GM12891 (cell line): Measurements from ENCODE around the gene GAK.

Experiments used
- PAX5 ChIP-seq: IDR thresholded peaks from 2 replicates; pipeline ENCODE4 v1.6.1; 2011; ENCODE audit warnings: low read length, moderate library complexity, mild to moderate bottlenecking; ENCODE audit not compliant: insufficient read depth, severe bottlenecking
- POLR2A ChIP-seq: IDR thresholded peaks from 2 replicates; pipeline ENCODE4 v1.6.1; 2011; ENCODE audit warnings: low read depth, low read length, control low read depth
- POLR2AphosphoS5 ChIP-seq: IDR thresholded peaks from 2 replicates; pipeline ENCODE4 v1.6.1; 2011; ENCODE audit warnings: low read depth, low read length, control low read depth
- SPI1 ChIP-seq: IDR thresholded peaks from 2 replicates; pipeline ENCODE4 v1.6.1; 2011; ENCODE audit warnings: low read depth, low read length, control low read depth
- TAF1 ChIP-seq: IDR thresholded peaks from 2 replicates; pipeline ENCODE4 v1.6.1; 2011; ENCODE audit warnings: low read depth, low read length, control low read depth

GRCh38 chr4:901192-901910 is 30.8 kb downstream of the GAK start:
- TF ChIP-seq POLR2AphosphoS5 (no peak), POLR2A (no peak), TAF1 (no peak), SPI1 (no peak), PAX5 (no peak)
